GM12875 (cell line): ENCODE measurements around the gene PJA2.
"Not testable (repeated sequence)": the region's sequence is repeated elsewhere in the genome, so short reads cannot be mapped to it uniquely, and the experiment has no call there.

Source experiments
- H3K4me3 ChIP-seq: one replicate; pipeline ENCODE4 v1.5.1; 2011; ENCODE audit warnings: low read depth, low read length, control low read depth
- TF ChIP-seq, protein P1 (sequence below): IDR thresholded peaks from 2 replicates; pipeline ENCODE4 v1.5.1; 2011; ENCODE audit warnings: low read depth, mild to moderate bottlenecking, control low read depth, inconsistent platforms, low read length, moderate library complexity, borderline replicate concordance; ENCODE audit not compliant: insufficient read depth

Gene PJA2

DNA sequence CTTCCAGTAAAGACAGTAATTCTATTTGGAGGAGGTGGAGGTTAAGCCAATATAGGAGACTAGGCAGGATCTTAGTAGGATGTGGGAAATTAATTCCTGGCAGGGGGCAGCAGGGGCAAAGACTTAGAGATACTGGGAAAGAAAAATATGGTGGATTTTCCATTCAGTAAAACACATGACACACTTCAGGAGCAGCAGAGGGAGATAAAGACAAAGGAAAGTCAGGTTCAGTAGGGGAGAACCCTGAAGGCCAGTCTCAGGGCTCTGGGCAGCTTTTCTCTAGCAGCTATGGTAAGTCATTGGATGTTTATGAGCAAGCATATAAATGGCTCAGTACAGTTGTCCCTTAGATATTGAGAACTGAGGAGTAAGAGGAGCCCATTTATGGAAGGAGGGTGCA lies 105.5 kb downstream of the PJA2 start:
- H3K4me3 ChIP-seq: no peak overlapping the region
- TF ChIP-seq, protein P1, sequence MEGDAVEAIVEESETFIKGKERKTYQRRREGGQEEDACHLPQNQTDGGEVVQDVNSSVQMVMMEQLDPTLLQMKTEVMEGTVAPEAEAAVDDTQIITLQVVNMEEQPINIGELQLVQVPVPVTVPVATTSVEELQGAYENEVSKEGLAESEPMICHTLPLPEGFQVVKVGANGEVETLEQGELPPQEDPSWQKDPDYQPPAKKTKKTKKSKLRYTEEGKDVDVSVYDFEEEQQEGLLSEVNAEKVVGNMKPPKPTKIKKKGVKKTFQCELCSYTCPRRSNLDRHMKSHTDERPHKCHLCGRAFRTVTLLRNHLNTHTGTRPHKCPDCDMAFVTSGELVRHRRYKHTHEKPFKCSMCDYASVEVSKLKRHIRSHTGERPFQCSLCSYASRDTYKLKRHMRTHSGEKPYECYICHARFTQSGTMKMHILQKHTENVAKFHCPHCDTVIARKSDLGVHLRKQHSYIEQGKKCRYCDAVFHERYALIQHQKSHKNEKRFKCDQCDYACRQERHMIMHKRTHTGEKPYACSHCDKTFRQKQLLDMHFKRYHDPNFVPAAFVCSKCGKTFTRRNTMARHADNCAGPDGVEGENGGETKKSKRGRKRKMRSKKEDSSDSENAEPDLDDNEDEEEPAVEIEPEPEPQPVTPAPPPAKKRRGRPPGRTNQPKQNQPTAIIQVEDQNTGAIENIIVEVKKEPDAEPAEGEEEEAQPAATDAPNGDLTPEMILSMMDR: no peak

DNA sequence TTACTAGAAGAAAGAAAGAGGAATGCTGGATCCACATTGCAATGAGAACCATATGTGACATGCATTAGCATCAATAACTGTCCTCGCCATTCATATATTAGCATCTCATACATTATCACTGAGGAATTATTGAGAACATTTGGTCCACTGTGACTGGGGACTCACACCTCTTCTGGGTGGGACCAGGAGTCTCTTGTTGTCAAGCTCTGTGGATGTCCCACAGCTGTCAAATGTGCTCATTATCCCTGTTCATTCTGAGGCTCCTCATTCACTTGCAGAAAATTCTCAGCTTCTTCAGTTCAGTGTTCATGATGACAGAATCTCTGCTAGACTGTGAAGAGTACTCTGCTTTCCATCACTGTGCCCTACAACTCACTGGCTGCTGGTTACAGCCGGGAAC lies 109.4 kb downstream of the PJA2 start:
- TF ChIP-seq, protein P1: no peak
- no peak overlapping the region for H3K4me3 ChIP-seq

DNA sequence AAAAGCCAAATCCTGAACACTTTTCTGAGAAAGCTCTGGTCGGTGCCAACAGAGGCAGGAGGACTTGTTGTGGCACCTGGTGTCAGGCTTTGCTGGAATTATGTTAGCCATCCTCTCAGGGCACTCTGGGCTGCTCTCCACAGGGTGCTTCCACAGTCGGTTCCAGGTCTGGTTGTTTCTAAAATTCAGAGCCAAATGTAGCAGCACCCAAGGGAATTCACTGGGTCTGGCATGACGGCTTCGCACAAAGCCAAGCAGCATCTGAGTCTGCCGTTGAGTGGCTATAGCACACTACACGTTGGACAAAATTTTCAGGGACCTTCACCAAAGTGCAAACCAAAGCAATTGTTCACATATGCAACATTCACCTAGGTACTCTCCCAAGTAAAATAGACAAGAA lies 110.2 kb downstream of the PJA2 start:
- H3K4me3 ChIP-seq: no peak overlapping the region
- TF ChIP-seq, protein P1: no peak

DNA sequence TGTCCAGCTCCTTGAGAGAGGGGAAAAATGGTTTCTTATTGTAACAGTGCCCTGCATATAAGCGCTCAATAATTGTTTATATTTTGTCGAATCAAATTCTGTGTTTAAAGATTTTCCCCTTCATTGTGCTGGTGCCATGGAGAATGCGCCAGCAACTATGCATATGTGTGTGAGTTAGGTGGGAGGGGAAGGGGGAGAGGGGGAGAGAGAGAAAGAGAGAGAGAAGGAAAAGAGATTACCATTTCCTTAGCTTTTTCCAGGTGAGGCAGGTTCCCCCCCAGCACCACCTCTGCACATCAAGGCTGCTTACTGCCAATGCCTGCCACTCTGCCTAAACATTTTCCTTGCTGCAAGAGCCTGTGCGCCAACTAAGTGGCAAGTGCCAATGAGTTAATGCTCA lies 111.0 kb downstream of the PJA2 start:
- TF ChIP-seq, protein P1: no peak
- no peak overlapping the region for H3K4me3 ChIP-seq

DNA sequence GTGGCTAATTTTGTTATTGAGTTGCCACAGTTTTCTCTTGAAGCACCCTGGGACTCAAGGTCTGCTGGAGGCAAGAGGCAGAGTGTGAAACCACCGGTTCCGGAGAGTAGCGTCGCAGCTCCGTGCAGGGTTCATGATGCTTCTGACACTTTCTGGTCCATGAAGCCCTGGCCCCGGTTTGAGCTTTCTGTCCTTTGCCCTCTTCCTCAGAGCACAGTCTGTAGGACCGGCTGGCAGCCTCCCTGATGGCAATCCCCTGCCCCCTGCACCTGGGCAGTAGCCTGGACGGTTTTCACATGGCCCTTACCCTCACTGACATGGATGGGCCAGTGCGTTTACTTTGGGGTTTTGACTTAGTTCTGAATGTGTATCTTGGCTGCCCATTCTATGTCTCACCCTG lies 111.9 kb downstream of the PJA2 start:
- H3K4me3 ChIP-seq: no peak overlapping the region
- TF ChIP-seq, protein P1: no peak

DNA sequence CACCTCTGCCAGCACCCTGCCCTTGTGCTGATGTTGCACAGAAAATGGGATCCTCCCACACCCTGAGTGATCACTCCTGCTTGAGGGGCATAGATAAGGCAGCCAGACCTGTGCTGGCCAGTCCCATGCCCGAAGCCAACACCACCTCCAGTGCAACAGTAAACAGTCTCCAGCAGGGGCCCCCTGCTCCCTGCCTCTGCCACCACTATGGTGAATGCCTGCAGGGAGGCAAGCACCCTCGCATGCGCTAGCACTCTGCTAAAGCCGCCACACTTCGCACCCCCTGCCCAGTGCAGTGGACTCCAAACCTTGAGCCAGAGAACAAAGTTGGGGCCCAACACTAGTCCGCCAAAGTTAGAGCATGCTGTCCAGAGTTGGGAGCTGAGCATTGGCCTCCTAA lies 118.7 kb downstream of the PJA2 start:
- TF ChIP-seq, protein P1: no peak
- H3K4me3 ChIP-seq: no peak overlapping the region

DNA sequence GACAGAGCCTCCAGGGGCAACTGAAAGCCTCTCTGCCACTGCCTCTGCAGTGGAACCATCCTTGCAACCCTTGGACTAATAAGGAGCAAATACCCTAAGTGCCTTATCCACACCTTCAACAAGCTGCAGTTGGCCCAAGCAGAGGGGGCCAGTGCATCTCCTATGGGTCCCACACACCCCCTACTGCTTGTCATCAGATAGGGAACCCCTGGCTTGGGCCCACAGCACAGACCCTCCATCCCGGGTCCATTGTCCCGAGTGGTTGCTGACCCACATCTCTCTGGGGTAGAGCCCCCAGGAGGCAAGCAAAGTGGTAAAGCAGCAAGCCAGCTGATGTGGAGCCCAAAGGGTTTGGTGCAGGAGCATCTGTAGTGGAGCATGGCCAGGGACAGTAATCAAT lies 119.5 kb downstream of the PJA2 start:
- no peak overlapping the region for H3K4me3 ChIP-seq
- TF ChIP-seq, protein P1: no peak

DNA sequence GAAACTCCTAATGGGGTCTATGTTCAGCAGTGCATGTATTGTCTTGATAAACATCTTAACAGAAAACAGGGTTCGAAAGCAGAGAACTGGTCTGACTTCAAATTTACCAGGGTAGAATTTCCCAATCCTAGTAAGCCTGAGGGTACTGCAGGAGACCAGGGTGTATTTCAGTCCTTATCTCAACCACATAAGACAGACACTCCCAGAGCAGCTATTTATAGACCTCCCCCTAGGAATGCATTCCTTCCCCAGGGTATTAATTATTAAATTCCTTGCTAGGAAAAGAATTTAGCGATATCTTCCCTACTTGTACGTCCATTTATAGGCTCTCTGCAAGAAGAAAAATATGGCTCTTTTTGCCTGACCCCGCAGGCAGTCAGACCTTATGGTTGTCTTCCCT lies 123.1 kb downstream of the PJA2 start:
- not testable (repeated sequence) for H3K4me3 ChIP-seq
